AG04450 (cell line): ENCODE data around the gene TMEM272. TPM values are rescaled to one million over a fixed set of nuclear protein-coding genes. Genes with fewer than 3 reads are reported as not detected.

Experiments
- CTCF ChIA-PET: fragments of 300-600, 350-600 bp; formaldehyde crosslinking; extraction: SDS; loops from one replicate; lab custom pipeline; 2022; ENCODE audit warnings: antibody characterized with exemption, inconsistent platforms; lab: Charles Lee
- POLR2A ChIA-PET: fragments of 350-600 bp; formaldehyde crosslinking; extraction: SDS; loops from one replicate; lab custom pipeline; 2021; ENCODE audit warnings: antibody characterized with exemption, inconsistent platforms; lab: Yijun Ruan, JAX
- DNase-seq: peaks from one replicate; pipeline ENCODE4 v3.0.0-alpha.2; 2011; ENCODE audit warnings: low read depth, low spot score
- H3K27ac ChIP-seq: one replicate; pipeline ENCODE4 v1.5.1; 2012; ENCODE audit warnings: low read depth, low read length, control low read depth
- H3K27me3 ChIP-seq: one replicate; pipeline ENCODE4 v1.6.0; 2012; ENCODE audit warnings: low read length; ENCODE audit not compliant: control insufficient read depth, insufficient read depth
- H3K4me3 ChIP-seq: 2 replicates; pipeline ENCODE4 v1.5.1; 2011; ENCODE audit warnings: mild to moderate bottlenecking, low read depth, low read length, control low read depth
- H3K9me3 ChIP-seq: 2 replicates; pipeline ENCODE4 v1.5.1; 2012; ENCODE audit warnings: low read length; ENCODE audit not compliant: control insufficient read depth, insufficient read depth
- polyA plus RNA-seq: library from polyadenylated mRNA; depleted of rRNA; stranded (reverse); fragments of >200 nt; gene quantifications from 2 replicates; pipeline ENCODE4 v1.2.3, GENCODE V29; 2011
- TF ChIP-seq, protein P1 (sequence below): IDR thresholded peaks from 2 replicates; pipeline ENCODE4 v1.5.1; 2011; ENCODE audit warnings: low read depth, low read length, control low read depth, inconsistent platforms

TMEM272 gene
- polyA plus RNA-seq, 1 experiment, result not detected

DNA sequence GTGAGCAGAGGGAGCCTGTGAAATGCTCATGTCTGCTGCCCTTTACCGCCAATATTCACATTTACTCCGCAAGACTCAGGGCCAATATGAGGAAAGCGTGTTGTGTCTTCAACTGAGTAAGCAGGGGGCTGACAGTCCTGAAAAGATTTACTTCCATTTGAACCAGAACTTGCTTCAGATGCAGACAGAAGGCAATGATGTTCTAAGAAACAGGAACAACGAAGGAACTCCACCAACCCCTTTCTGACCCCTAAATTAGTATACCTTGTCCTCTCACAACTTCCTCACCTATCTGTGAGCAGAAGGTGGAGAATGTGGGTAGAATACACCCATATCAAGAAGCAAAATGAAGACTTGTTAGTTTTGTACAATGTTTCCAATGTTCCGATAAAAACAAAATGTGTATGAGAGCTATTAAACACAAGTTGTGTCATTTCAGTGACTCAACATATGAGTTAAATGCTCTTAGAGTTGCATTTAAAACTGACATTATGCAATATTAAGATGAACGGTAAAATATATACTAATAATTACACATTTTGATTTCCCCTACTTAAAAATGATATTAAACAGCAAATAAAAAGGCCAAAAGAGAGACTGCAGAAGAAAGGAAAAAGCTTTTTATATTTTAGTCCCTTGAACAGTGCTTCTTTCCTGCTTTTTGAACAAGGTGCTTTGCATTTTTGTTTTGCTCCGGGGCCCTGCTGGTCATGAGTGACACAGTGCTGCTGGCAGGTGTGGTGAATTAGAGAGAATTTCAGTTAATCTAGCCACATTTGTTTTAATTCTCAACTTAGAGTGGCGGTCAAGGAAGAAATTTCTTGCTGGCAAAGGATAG lies 16.0 kb downstream of the TMEM272 start:
- Histone ChIP-seq H3K4me3 (no peak overlapping the region), H3K27me3 (peaks cover 40% of the 10 kb centered on the region), H3K9me3 (no peaks in the 10 kb centered on the region), H3K27ac (no peak overlapping the region)
- DNase-seq, result no peak
- ChIA-PET POLR2A (no interaction called here), CTCF (interaction anchor here (0.9 to 3.2 kb wide), 3 partner anchors 14 to 543 kb away, joined by 3 to 13 read pairs (median 4); no protein-coding TSS in a partner anchor)
- TF ChIP-seq, protein P1, sequence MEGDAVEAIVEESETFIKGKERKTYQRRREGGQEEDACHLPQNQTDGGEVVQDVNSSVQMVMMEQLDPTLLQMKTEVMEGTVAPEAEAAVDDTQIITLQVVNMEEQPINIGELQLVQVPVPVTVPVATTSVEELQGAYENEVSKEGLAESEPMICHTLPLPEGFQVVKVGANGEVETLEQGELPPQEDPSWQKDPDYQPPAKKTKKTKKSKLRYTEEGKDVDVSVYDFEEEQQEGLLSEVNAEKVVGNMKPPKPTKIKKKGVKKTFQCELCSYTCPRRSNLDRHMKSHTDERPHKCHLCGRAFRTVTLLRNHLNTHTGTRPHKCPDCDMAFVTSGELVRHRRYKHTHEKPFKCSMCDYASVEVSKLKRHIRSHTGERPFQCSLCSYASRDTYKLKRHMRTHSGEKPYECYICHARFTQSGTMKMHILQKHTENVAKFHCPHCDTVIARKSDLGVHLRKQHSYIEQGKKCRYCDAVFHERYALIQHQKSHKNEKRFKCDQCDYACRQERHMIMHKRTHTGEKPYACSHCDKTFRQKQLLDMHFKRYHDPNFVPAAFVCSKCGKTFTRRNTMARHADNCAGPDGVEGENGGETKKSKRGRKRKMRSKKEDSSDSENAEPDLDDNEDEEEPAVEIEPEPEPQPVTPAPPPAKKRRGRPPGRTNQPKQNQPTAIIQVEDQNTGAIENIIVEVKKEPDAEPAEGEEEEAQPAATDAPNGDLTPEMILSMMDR, result no peak

- ChIA-PET CTCF (interaction anchor here (0.5 to 3.2 kb wide), 2 partner anchors 12 to 171 kb away, joined by 3 to 13 read pairs; no protein-coding TSS in a partner anchor), POLR2A (no interaction called here)
- H3K27me3 ChIP-seq, result peaks cover 38% of the 10 kb centered on the region
- H3K4me3 ChIP-seq, result no peak overlapping the region
- DNase-seq, result no peak
- no peaks in the 10 kb centered on the region for H3K9me3 ChIP-seq
- no peak overlapping the region for H3K27ac ChIP-seq
- TF ChIP-seq, protein P1, result no peak
Measured at GRCh38 chr13:51827254-51827653, 17.7 kb downstream of the TMEM272 start.

DNA sequence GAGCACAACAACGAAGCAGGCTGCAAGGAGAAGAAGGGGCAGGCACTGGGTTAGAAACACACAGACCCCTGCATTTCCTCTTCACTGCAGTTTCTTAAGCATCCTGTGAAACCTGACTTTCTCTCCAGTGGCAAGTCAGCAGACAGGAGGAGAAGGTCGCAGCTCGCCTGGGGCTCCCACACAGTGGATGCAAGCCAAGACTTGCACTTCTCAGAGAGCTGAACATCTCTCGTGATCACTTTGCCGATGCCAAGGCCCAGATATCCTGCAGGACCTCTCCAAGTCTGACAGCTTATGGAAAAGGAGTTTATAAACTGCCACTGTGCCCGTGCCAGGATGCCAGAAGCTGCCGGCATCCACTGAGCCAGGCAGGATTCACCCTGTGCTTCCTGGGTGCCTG lies 18.4 kb downstream of the TMEM272 start:
- Histone ChIP-seq H3K9me3 (no peaks in the 10 kb centered on the region), H3K4me3 (no peak overlapping the region), H3K27me3 (peaks cover 40% of the 10 kb centered on the region), H3K27ac (no peak overlapping the region)
- no peak for DNase-seq
- ChIA-PET CTCF (interaction anchor here (1.3 to 1.8 kb wide), 2 partner anchors 12 to 18 kb away, joined by 4 to 10 read pairs; partner anchors contain the start of gene TMEM272), POLR2A (no interaction called here)
- TF ChIP-seq, protein P1, result no peak

- CTCF ChIA-PET, result interaction anchor here (0.6 to 1.8 kb wide), 6 partner anchors 11 to 677 kb away, joined by 3 to 10 read pairs (median 4); partner anchors contain the start of gene TMEM272
Measured at GRCh38 chr13:51825681-51826254, 19.2 kb downstream of the TMEM272 start.

More at GRCh38 chr13:51825681-51826254, 19.2 kb downstream of the TMEM272 start:
- no peaks in the 10 kb centered on the region for H3K9me3 ChIP-seq
- no peak overlapping the region for H3K4me3 ChIP-seq
- H3K27me3 ChIP-seq, result peaks cover 37% of the 10 kb centered on the region
- POLR2A ChIA-PET, result no interaction called here
- TF ChIP-seq, protein P1, result no peak
- DNase-seq, result no peak
- H3K27ac ChIP-seq, result no peak overlapping the region
